Activated CD8-positive, alpha-beta memory T cell treated with anti-CD3 and anti-CD28 coated beads, Interleukin-2, amount 50 U/mL, for 1 hour (primary cell): ENCODE results near the gene LEF1.

Source experiments
- DNase-seq: peaks from one replicate; pipeline ENCODE4 v3.0.0-alpha.2; 2020; ENCODE audit errors: extremely low read depth

Gene LEF1

DNA sequence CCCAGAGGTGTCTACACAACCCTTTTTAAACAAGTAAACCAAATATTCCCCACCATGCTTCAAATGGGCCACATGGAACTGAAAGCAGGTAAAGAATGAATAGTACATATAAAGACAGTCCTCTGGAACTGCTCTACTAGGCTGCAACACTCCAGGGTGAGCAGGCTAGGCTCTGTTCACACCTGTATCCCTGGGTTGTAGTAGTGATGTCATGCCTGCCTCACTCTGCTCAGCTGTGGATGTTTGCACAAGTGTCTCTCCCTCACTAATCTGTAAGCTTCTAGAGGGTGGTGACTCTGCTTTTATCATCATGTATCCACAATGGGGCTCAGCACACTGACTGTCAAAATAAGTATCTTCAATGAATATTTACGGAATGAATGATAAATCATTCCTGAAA is 20.4 kb downstream of the LEF1 start:
- no peak for DNase-seq

DNA sequence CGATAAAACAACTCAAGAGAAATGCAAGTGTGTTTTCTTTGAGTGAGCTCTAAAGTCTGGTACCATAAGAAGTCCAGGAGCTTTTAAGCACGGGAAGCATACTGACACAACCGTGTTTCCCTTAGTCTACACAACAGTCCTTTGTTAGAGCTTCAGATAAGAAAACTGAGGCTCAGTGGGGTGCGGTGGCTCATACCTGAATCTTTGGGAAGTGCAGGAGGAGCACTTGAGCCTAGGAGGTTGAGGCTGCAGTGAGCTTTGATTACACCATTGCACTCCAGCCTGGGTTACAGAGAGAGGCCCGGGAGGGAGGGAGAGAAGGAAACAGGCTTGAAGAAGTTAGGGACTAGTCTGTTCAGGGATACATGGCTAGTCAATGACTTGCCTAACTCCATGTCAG is 21.9 kb downstream of the LEF1 start:
- no peak for DNase-seq

DNA sequence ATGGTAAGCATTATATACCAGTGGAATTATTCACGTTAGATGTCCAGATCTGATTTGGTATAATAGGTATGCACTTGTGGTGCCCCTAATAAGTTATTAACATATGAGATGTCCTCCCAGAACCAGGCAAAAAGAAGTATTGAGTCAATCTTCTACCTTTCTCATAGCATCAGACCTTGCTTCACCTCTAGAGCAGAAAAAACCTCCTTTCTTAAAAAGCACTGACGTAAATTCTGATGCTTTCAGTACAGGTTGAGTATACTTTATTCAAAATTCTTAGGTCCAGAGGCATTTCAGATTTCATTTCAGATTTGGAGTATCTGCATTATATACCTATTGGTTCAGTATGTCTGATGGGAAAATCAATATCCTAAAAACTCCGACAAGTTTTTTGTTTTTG is 22.4 kb downstream of the LEF1 start:
- no peak for DNase-seq

DNA sequence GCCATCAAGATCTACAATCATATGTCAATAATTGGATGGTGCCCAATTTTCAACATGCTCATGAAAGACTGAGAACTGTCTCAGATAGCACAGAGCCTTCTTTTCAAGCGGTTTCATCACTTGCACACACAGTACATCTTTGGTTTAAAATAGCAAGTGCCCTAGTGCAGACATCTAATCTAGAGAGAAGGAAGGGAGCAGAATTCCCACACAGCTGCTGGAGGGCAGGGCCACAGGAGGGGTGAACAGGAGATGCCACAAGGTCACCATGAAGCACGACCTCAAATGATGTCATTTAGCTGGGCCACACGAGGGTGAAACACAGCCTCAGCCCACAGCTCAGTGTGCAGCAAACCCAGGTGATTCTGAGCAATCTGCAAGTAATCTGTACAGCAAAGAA is 24.3 kb downstream of the LEF1 start:
- DNase-seq: no peak

DNA sequence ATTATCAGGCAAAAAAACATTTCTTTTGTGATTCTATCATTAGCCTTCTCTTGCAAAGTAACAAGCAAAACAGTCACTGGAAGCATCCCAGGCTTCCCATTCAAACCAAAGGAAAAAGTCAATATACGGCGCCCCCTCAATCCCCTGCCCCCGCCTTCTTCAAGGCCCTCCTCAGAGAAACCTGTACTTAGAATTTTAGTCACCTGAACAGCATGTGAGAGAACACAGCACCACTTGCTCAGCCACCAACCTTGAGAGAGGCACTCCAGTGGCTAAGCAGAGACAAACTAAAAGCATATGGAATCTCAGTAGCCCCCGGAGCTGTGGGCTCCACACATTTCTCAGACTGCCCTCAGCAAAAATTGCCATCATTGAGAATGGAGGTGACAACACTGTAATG is 25.2 kb downstream of the LEF1 start:
- DNase-seq: no peak

DNA sequence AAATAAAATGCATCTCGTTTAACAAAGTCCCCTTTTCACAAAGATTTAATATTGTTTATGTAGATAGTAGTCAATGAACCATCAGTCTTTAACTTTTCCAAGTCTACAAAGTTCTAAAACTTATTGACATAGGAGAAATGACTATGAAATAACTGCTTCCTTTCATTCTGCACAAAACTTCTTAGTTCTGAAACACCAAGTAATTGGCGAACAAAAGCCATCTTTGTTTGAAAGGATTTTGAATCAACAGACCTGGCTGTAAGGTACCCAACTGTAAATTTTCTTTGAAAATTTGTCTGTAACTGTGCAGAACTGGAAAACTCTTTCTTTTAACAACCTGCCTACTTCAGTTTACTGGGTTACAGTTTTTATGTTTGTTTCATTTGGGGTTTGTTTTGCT is 25.9 kb downstream of the LEF1 start:
- DNase-seq: no peak

DNA sequence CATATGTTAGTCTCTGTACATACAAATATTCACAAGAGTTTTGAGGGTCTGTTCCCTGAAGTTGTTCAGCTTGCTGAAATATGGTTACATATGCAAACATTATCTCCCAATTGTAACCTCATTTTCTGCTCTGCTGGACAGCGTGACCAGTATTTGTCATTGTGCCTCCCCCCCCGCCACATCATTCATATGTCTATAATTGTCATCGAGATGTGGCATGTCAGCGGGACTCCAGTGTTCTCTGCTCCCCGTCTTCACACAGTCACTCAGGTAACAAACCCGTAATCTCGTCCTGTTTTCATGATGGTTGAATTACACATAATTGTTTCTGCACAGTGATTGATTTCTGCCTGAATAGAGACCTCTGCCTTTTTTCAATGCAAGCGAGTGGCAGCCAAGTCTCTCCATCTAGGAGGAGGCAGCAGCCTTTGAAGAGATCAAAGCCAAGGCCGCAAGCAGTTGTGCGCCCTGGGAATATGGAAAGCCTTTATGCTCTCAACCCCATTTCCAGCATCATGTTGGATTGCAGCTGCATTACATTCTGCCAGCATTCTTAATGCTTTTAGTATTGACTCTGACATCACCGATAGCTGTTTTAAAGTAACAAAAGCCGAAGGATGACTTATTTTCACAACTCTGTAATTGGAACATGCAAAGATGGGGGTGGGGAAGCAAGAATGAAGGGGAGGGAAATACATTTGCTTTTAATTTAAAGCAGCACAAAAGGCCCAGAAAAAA is 27.4 kb downstream of the LEF1 start:
- no peak for DNase-seq

DNA sequence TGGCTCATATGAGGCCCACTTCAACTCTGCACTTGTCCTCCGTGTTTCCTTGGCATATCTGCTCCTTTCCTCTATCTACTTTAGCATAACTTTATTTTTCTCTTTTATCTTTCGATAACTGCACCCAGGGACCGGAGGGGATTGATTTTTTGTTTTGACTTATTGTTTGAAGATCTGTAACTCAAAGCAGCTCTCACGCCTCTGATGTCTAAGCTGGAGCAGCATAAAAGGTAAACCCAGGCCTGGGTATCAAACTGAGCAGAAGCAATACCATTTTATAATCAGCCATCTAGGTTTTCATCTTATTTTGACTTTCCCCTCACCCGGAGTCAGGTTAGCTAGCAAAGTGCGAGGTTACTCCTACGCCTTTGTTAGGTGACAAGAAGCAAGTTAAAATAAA is 28.4 kb downstream of the LEF1 start:
- DNase-seq: no peak

DNA sequence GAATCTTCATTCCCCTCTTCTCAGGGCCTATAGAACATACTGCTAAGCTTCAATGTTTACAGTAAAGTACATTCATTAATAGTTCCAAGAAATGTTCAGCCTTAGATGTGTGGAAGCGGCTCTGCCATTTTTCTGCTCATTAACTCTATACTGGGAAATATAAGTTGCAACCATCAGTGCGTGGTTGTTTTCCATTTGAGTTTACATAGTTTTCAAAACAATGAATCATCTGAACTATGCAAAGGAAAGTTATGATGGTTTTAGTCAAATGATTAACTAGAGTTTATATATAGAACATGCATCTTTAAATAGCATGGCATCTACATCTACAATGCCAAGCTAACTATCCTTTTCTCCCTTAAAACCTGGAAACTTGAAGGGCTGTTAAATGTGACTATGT is 29.6 kb downstream of the LEF1 start:
- DNase-seq: no peak

DNA sequence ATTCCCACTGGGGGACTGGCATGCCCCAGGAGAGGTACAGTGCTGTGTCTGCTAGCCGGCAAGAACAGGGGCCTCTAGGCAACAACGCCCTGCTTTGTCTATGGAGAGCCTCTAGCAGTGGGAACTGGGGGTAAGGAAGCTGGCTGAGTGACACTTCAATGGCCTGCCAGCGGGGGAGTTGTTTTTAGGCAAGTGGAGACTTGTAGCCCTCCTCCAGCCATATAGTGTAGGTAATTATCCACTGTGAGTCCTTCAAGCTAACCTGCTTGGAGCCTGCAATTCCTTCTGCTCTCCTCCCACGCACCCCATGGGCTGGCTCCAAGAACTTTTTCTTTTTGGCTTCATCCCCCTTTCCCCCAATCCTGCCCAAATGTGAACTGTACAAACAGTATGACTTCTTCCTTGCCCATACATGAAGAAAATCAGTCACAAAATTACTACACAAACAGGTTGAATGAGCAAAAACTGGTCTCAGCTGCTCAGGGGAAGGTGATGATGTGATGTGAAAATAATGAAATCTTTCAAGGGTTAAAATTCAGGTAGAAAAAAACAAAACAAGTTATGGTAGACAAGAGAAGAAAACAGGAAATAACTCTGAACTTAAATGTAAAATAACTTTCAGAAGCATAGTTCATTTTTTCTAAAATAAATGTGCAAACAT is 33.1 kb downstream of the LEF1 start:
- DNase-seq: no peak

DNA sequence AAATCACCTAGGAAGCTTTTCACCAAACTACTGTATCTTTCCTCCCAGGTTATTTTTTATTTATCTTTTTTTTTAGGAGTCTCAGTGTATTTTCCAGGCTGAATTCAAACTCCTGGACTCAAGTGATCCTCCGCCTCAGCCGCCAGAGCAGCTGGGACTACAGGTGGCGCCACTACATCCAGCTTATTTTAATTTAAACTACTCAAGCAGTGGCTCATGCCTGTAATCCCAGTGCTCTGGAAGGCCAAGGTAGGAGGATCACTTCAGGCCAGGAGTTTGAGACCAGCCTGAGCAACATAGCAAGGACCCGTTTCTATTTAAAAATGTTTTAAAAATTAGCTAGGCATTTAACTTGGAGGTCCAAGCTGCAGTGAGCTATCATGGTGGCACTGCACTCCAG is 37.8 kb downstream of the LEF1 start:
- no peak for DNase-seq

DNA sequence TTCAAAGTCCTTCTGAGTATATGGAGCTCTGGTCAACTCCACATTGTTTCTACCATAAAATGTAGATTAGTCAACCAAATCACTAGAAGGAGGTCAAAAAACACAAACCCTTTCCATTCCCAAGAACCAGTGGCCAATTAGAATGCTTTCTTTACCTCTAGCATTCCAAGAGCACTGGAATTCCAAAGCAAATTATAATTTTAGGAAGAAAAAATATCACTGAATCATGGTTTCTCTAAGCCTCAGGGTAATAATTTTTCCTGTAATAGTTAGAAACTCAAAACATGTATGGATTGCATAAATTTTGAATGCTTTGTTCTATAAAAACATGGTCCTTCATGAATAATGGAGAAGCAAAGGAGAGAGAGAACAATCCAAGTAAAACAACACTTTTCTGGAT is 39.5 kb downstream of the LEF1 start:
- no peak for DNase-seq

DNA sequence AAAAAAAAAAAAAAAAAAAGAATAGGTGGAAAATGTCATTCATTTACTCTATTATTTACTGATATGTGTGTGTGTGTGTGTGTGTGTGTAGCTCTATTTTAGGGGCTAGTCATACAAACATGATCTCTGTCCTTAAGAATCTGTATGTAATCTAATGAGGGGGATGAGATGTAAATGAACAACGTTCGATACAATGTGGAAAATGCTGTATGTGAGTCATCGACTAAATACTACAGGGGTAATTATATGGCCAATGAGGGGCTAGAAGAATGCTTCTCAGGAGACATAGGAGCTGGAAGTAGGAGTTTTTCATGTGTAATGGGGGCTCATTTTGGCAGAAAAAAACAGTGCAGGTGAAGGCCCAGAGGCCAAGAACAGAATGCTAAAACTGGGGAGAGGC is 41.9 kb downstream of the LEF1 start:
- no peak for DNase-seq

DNA sequence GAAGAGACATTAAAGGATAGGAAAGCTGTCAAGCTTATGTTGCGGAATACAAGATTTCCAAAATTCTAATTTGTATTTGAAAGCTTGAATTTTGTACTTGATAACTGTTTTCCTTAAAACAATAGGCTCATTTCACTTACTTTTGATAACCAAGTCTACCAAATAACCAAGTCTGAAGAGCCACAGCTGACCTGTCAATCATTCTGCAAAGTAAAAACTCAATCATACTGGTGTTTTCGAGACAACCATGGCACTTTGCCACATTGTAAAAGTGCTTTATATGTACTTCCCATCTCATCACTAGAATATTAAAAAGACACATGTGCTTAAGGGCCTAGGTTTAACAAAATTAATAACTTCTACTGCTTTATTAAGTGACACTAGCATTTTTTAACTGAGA is 47.9 kb downstream of the LEF1 start:
- DNase-seq: no peak

DNA sequence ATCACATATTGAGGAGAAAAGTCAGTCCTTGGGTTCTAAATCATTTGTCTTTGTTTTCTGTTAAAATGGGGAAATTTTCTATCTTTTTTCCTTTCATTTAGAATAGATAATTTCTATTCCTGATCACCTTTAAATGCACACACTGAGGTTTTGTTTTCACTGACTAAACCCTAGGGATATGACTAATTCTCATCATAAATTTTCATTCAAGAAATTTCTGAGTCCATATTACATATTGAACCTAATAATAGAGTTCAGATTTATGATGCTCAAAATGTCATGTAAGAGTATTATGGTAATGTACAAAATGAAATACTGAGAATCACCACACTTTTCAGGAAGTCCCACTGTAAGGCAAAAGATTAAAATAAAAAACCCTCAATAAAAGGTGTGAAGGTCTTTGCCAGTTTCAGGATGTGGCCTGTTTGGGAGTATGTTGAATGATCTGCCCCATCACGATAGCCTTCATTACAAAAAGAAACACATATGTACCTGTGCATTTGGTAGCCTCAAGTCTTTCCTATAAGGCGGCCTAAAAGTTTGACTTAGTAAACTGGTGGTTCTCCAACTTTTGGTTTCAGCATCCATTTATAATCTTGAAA is 49.4 kb downstream of the LEF1 start:
- no peak for DNase-seq

DNA sequence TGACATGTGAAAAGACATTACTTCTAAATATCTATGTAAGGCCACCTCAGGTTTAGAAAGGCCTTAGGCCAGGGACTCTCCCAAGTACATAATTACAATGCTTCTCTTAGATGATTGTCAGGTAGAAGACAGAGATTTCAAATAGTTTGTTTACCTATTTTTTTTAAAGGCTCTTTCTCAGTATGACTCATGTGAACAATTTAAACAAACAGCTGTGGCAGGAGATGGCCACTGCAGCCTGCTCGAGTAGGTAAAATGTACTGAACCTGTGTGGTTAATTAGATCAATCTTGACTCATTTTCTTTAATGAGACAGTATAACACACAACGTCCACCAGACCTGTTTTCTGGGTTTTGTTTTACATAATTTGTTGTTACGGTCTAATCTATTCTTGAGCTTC is 50.2 kb downstream of the LEF1 start:
- no peak for DNase-seq

DNA sequence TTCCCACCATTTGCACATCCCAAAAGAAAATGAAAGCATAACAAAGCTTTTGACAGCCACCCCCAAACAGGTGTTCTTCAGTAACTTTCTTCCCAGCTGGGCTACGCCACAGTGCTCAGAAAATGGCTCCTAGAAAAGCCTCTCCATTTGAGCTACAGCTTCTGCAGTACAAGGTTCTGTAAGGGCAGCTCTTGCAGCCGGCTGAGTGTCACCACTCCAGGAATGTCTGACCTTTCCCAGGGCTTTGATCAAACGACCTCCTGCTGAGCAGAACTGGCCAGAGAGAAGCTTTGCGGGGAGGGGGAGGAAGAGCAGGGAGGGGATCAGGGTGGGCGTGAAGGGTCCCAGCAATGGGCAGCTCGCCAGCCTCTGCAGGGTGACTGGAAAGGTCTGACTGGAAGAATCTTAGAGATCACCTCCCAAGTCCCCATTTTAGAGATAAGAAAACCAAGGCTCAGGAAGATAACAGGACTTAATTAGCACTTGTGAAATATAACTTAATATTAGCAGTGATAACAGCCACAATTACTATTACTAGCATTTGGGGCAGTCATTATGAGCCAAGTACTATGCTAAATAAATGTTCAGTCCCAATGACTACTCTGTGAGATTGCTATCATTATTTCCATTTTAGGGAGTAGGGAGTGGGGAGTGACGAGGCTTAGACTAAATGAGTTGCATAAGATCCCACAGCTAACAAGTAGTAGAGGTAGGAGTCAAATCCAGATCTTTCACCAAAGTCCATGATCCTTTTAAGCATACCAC is 51.1 kb downstream of the LEF1 start:
- DNase-seq: no peak

DNA sequence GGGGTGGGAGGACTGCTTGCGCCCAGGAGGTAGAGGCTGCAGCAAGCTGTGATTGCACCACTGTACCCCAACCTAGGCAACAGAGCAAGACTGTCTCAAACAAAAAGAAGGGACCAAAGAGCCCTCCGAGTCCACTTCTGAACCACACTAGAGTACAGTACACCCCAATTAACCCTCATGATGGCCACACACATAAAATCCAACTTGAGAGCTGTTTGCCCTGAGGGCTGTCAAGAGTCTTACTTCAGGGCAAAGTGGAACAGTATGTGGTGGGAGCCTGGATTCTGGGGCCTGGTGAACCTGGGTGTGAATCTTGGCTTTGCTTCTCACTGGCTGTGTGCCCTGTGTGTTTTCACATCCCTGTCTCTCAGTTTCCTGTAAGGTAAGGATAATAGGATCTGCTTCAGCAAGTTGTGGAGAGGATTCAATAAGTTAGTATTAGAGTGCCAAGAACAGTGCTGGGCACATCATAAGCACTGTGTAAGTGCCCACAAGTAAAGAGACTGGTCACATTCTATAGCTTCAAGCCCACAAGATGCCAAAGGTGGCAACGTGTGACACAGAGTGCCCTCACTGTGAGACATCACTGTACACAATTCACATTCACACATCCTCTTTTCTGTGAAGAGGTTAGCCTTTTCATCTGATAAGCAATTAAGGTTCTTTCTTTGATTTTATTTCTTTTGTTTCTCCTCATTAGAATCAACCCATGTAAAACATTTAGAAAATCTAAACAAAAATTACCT is 52.1 kb downstream of the LEF1 start:
- DNase-seq: no peak

DNA sequence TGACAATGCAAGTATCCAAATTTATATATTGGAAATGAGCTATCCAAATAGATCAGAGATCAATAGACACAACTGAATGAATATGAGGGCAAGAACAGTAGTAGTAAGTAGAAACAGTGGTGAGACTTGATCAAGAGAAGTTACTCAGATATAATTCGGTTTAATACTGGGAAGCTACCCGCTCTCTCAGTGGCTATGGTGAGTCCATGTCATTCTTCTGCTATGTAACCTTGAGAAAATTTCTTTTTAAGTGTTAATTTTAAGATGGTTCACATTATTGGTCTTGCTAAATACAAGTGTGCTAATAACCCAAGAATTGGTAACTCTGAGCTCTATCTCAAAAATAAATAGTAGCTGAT is 53.6 kb downstream of the LEF1 start:
- DNase-seq: no peak

DNA sequence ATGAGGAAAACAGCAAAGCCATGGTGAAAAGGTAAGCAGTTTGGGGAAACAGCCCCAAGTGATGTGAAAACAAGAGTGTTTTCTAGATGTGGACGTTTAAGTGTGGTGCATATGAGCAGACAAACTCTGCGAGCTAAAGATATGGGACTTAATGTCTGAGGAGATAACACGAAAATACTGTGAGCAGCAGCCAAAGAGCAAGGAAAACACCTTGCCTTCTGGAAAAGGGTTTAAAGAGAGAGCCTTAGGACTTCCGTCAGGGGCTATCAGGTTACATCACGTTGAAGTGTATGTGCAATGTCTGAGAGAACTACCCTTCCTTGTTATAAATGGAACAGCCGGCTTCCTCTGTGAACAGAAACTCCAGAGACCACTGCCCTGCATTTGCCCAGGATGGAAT is 54.2 kb downstream of the LEF1 start:
- no peak for DNase-seq

DNA sequence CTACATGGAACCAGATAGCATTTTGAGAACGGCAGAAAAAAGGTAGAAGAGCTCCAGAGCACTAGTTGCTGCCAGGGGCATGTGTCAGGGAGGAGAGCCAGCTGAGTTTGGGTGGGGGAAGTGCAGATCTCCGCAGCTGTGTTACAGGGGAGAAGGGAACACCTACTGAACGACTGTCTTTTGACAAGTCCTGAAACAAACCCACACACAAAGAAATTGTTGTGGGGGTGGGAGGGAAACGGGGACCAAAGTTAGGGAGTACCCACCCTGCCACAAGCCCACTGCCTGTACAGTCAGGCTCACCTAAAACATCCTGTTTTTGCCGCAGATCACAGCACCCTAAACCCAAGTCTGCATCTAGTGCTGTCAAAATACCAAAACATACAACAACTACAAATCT is 55.5 kb downstream of the LEF1 start:
- peak; percentile 36 for DNase-seq

DNA sequence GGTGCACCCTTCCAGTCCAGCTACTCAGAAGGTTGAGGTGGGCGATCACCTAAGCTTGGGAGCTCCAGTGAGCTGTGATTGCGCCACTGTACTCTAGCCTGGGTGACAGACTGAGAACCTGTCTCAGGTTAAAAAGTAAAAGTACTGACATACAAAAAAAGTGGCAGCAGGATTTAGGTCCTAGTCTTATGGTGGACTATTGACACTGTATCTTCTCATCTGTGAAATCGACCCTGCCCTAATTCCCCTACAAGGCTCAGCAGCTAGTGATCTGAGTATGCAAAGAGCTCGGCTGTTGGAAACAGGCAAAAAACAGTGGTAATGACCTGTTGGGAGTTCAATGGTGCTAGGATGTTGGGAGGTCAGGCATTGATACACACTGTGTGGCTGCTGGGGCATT is 57.0 kb downstream of the LEF1 start:
- DNase-seq: no peak
